AG09309 (cell line): ENCODE measurements around the gene FBXL13.
"Not testable (repeated sequence)": the region's sequence is repeated elsewhere in the genome, so short reads cannot be mapped to it uniquely, and the experiment has no call there.

Experiments
- DNase-seq: peaks from one replicate; pipeline ENCODE4 v3.0.0-alpha.2; 2010; ENCODE audit warnings: low read depth
- H3K4me3 ChIP-seq: 2 replicates; pipeline ENCODE4 v1.5.1; 2011; ENCODE audit warnings: mild to moderate bottlenecking, low read depth, low read length, moderate library complexity; ENCODE audit not compliant: control insufficient read depth
- TF ChIP-seq, protein P1 (sequence below): IDR thresholded peaks from 2 replicates; pipeline ENCODE4 v1.5.1; 2011; ENCODE audit warnings: mild to moderate bottlenecking, low read depth, low read length, inconsistent platforms; ENCODE audit not compliant: insufficient read depth, control insufficient read depth; ENCODE audit errors: missing control alignments

Gene FBXL13

DNA sequence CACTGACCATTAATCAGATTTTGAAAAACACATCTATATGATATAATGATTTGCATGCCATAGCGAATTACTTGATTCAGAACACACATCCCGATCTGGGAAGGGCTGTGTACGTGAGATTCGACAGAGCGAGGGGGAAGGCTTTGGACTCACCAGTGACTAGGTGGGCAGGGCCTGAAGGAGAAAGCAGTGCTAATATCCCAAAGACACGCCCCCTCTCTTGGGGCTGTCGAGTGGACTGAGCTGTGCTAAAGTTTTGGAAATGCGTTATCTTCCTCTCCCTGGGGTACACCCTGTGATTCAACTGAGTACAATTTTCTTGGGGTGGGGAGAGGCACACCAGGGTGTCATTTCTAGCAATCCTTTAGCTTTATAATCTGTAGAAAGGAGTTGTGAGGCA is 160.0 kb downstream of the FBXL13 start:
- no peak for DNase-seq
- TF ChIP-seq, protein P1, sequence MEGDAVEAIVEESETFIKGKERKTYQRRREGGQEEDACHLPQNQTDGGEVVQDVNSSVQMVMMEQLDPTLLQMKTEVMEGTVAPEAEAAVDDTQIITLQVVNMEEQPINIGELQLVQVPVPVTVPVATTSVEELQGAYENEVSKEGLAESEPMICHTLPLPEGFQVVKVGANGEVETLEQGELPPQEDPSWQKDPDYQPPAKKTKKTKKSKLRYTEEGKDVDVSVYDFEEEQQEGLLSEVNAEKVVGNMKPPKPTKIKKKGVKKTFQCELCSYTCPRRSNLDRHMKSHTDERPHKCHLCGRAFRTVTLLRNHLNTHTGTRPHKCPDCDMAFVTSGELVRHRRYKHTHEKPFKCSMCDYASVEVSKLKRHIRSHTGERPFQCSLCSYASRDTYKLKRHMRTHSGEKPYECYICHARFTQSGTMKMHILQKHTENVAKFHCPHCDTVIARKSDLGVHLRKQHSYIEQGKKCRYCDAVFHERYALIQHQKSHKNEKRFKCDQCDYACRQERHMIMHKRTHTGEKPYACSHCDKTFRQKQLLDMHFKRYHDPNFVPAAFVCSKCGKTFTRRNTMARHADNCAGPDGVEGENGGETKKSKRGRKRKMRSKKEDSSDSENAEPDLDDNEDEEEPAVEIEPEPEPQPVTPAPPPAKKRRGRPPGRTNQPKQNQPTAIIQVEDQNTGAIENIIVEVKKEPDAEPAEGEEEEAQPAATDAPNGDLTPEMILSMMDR = no peak
- H3K4me3 ChIP-seq = no peak overlapping the region

- no peak for DNase-seq
- no peak overlapping the region for H3K4me3 ChIP-seq
- TF ChIP-seq, protein P1 = no peak
Observed at GRCh38 chr7:102913826-102914225, 160.8 kb downstream of the FBXL13 start.

DNA sequence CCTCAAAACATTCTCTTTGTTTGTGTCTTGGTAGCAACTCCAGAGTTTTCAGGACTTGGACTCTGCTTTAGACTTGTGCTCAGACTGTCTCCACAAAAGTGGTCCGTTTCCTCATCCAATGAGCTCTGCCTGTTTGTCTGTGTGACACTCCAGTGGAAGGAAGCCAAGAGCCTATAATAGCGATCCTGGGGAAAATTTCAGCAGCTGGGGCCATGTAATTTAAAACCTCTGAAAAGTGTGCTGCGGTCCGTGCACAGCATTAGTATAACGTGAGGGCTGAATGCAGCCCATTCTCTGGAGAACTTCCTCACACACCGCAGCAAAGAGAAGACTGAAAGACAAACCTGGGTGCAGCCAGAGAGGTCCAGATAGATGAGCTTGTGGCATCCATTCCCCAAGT is 161.9 kb downstream of the FBXL13 start, which contains the start of gene LRRC17:
LRRC17 (plus strand) TSS at position 259 of the 400 bp plus-strand sequence. CDS start 20,914 bp downstream, outside the sequence.
- peak within 1 kb of the TSS; percentile 24 for H3K4me3 ChIP-seq
- TF ChIP-seq, protein P1 = no peak
- peak; percentile 28 for DNase-seq

DNA sequence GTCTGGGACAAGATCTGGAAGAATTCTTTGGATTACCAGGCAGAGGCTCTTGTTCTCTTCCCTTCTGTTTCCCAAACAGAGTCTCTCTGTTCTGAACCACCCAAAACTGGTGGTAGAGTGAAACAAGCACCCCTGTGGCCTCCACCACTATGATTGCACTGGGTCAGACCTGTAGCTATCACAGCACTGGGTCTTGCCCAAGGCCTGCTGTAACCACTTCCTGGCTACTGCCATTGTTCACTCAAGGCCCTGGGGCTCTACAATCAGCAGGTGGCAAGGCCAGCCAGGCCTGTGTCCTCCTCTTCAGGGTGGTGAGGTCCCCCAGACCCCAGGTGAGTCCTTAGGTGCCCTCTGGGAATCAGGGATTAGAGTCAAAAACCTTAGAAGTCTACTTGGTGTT is 165.9 kb downstream of the FBXL13 start:
- no peak overlapping the region for H3K4me3 ChIP-seq
- TF ChIP-seq, protein P1 = no peak
- DNase-seq = no peak

DNA sequence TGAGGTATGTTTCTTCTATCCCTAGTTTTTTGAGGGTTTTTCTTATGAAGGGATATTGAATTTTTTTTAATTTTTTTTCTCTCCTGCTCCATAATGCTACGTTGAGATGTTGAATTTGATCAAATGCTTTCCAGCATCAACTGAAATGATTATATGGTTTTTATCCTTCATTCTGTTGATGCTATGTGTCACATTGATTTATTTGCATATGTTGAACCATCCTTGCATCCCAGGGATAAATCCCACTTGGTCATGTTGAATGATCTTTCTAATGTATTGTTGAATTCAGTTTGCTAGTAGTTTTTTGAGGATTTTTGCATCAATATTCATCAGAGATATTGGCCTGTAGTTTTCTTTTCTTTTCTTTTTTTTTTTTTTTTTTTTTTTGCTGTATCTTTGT is 171.0 kb downstream of the FBXL13 start:
- not testable (repeated sequence) for H3K4me3 ChIP-seq, DNase-seq

DNA sequence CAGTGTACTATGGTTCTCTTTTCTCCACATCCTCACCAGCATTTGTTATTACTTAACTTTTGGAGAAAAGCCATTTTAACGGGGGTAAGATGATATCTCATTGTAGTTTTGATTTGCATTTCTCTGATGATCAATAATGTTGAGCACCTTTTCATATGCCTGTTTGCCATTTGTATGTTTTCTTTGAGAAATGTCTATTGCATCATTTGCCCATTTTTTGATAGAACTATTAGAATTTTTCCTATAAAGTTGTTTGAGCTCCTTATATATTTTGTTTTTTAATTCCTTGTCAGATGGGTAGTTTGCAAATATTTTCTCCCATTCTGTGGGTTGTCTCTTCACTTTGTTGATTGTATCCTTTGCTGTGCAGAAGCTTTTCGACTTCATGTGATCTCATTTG is 172.5 kb downstream of the FBXL13 start:
- not testable (repeated sequence) for H3K4me3 ChIP-seq, DNase-seq

DNA sequence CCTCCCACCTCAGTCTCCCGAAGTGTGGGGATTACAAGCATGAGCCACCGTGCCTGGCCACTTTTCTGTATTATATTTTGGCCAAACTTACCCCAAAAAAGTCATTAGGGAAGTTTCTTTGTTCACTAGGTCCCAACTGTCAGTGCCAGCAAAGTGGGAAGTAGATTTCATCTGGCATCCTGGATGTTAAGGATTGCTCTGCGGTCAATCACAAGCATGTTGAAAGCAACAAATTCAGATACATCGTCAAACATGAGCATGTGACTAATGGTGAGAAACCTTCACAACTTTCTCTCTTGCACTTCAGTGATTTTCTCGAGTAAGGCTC is 176.1 kb downstream of the FBXL13 start:
- TF ChIP-seq, protein P1 = no peak
- H3K4me3 ChIP-seq = no peak overlapping the region
- DNase-seq = no peak

DNA sequence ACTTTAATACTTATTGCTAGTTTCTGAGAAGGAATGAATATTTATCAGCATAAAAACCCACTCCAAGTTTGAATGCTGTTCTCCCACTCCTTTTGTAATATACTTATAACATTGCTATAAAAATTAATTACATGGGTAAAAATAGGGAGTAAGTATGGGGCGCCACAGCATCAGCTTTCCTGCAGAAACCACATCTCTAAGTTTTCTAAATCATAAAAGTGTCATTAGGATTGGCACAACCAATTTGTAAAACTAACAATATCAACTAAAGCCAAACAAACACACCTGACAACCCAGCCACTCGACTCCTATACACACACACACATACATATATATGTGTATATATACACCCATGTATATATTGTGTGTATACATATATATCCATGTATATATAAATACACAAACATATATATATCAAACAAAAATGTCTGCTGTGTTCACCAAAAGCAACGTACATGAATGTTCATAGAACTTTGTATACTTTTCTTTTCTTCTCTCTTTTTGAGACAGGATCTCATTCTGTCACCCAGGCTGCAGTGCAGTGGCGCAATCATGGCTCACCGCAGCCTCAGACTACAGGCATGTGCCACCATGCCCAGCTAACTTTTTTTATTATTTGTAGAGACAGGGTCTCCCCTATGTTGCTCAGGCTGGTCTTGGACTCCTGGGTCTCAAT is 176.6 kb downstream of the FBXL13 start:
- DNase-seq = no peak
- H3K4me3 ChIP-seq = no peak overlapping the region
- TF ChIP-seq, protein P1 = no peak
